GM15510 (cell line): ENCODE measurements around the gene GFRA1.

Experiments used
- POLR2A ChIP-seq: IDR thresholded peaks from 3 replicates; pipeline ENCODE4 v1.6.1; 2011; ENCODE audit warnings: borderline replicate concordance; ENCODE audit not compliant: insufficient read length; ENCODE audit errors: extremely low read depth

Gene GFRA1

DNA sequence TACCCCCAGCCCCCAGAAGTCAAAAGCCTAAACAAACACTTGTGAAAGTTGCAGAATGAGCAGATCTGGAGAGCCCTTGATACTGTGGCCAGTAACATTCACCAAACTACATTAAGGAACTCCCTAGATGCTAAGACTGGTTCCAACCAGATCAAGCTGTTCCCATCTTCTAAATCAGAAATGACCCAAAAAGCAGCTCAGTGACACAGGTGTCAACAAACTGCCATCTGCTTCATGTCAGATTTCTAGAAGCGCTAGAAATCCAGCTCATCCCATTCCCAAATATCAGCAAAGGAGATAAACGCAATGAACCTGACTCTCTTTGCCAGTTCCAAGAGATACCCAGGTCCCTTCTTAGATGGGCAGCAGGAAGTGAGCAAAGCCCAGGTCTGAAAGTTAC lies 90.6 kb downstream of the GFRA1 start:
- no peak for TF ChIP-seq POLR2A

DNA sequence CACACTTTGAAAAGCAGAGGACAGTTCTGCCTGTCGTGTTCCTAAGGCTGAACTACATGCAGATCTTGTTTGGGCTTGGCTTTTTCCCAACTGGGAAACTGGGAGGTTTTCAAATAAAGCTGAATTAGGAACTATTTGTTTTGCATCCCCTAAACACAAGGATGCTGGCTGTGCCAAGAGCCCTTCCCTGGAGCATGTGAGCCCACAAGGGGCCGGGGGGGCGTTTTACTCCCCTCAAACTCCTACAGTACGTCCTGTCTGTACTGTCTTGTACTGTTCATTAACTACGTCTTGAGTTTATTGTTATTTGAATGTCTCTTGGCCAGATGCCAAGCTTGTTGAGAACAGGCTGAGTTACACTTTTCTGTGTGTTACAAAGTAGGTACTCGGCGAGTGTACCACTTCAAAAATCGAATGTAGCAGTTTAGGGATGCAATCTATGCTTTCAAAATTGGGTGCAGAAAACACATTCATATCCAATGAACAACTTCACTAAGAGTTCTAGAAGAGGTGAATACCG lies 94.9 kb downstream of the GFRA1 start:
- TF ChIP-seq POLR2A: no peak

DNA sequence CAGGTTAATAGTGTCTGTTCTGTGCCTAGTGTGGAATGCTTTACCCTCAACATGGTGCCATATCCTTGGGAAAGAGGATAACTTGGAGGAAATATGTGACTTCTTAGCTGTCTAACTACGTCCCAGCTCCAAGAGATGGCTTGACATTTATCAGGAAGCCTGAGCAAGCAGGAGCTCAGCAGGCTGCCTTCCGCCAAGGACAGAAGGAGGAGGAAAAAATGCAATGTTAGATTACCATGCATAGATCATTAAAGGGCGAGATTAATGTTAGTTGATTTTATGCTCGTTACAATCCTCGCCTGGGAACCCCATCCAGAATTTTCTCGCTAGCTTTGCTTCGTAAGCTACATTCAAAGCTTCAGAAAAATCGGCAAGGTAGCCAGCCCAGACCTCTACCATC lies 97.8 kb downstream of the GFRA1 start:
- TF ChIP-seq POLR2A: no peak

DNA sequence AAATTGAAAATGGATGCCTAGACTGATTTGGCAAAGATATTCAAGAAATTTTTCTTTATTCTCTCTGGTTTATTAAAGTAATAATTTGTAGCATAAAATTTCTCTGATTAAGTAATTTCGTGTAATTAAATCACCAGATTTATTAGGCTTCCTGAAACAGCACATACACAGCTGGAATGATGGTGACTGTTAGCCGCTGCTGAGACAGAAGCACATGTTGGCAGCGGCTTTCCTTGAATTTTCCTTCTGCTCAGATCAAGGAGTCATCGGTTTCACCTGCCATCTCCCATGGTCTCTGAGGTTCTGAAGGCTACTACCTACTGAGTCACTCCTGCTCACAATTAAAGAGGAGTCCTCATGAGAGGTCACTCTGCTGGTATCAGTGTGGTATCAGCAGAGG lies 101.5 kb downstream of the GFRA1 start:
- TF ChIP-seq POLR2A: no peak

DNA sequence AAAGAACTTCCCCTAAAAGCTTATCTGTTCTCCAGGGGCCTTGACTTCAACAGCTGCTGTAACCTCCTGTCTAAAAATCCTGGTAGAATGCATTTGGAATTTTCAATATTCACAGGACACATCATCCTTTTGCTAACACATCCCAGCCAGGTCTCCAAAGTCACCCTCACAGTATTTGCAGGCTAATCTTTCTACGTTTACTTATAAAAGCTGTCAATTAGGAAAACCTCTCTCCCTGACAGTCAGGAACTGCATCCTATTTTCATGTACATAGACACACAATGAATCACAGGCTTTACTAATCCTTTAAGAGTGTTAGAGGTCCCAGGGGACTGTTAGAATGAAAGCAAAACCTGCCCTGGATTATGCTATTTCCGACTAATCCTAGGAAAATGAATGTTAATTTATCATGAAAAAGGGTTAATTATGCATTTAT lies 102.2 kb downstream of the GFRA1 start:
- TF ChIP-seq POLR2A: no peak

GRCh38 chr10:116169782-116170445 lies 103.1 kb downstream of the GFRA1 start:
- no peak for TF ChIP-seq POLR2A

GRCh38 chr10:116168745-116169144 lies 104.3 kb downstream of the GFRA1 start:
- no peak for TF ChIP-seq POLR2A

GRCh38 chr10:116168329-116168728 lies 104.7 kb downstream of the GFRA1 start:
- TF ChIP-seq POLR2A: no peak

- TF ChIP-seq POLR2A: no peak
Observed at GRCh38 chr10:116164291-116164690, 108.7 kb downstream of the GFRA1 start.

GRCh38 chr10:116163333-116164131 lies 109.5 kb downstream of the GFRA1 start:
- no peak for TF ChIP-seq POLR2A

GRCh38 chr10:116162851-116163250 lies 110.2 kb downstream of the GFRA1 start:
- TF ChIP-seq POLR2A: no peak

- TF ChIP-seq POLR2A: no peak
Observed at GRCh38 chr10:116160271-116160670, 112.7 kb downstream of the GFRA1 start.

- no peak for TF ChIP-seq POLR2A
Observed at GRCh38 chr10:116159197-116159596, 113.8 kb downstream of the GFRA1 start.

DNA sequence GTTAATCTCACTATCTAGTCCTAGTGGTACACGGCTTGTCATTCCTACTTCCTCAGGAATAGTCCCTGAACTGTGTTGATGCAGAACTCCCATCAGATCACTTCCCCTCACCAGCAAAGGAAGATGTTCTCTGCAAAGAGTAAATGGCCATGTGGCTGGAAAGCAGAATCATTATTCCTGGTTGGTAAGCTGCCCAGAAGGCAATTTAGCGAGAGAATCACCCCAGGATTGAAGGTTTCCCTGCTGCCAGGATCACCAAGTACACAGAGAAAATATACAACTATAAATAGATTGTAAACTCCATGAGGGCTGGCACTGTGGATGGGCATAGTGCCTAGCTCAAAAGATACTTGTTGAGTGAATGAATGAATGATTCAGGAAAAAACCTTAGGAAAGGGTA lies 115.0 kb downstream of the GFRA1 start:
- no peak for TF ChIP-seq POLR2A

DNA sequence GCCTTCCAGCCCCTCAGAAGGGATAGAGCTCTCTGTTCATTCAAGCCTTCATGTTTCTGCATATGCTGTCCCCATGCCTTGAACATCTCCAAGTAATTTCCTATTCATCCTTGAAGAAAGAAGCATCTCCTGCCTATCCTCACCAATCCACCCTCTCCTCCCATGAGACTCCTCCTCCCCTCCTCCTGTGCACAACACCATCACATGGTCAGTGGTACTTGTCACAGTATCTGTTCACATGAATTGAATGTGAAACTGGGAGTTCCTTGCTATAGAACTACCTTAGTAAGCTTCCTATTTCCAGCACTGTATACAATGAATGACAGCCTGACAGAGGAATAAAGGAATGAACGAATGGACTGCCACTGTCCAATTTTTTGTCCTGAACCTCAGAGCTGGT lies 115.5 kb downstream of the GFRA1 start:
- no peak for TF ChIP-seq POLR2A

- TF ChIP-seq POLR2A: no peak
Observed at GRCh38 chr10:116156819-116157218, 116.2 kb downstream of the GFRA1 start.
